K562 (cell line): Measurements from ENCODE around the gene MCM7. TPM values are rescaled to one million over a fixed set of nuclear protein-coding genes. Genes with fewer than 3 reads are reported as not detected.

Experiments used
- KDM4B ChIP-seq, 2 experiments: fragments of 450-650 bp in 1 of 2; sonication (generic) in 1 of 2; IDR thresholded peaks; 2 replicates each; pipeline ENCODE4 v1.6.1; 2016 to 2017; ENCODE audit warnings: borderline replicate concordance in 2 of 2, antibody characterized with exemption in 1 of 2, low read depth in 1 of 2, mild to moderate bottlenecking in 1 of 2
- KLF13 ChIP-seq: fragments of 450-650 bp; IDR thresholded peaks from 2 replicates; pipeline ENCODE4 v1.6.1; 2016; ENCODE audit warnings: missing genetic modification characterization, low read depth, mild to moderate bottlenecking, missing compliant biosample characterization, moderate library complexity, borderline replicate concordance
- LCOR ChIP-seq: sonication (generic); formaldehyde crosslinking; IDR thresholded peaks from 2 replicates; pipeline ENCODE4 v1.8.0; 2022; ENCODE audit warnings: mild to moderate bottlenecking, missing genetic modification reagents
- NR1H2 ChIP-seq: sonication (generic); formaldehyde crosslinking; IDR thresholded peaks from 2 replicates; pipeline ENCODE4 v1.4.0; 2020; ENCODE audit warnings: mild to moderate bottlenecking, missing genetic modification reagents
- NR2C2 ChIP-seq, 2 experiments: fragments of 200-800 bp in 1 of 2; sonication (Bioruptor generic) in 1 of 2; sonication (generic) in 1 of 2; formaldehyde crosslinking in 1 of 2; IDR thresholded peaks; 2 replicates each; pipeline versions ENCODE4 v1.6.1 to v1.8.0; 2016 to 2022; ENCODE audit warnings: mild to moderate bottlenecking in 1 of 2, missing compliant biosample characterization in 1 of 2, missing genetic modification characterization in 1 of 2, missing genetic modification reagents in 1 of 2
- POLR2A ChIP-seq: fragments of 450-650 bp; conservative IDR thresholded peaks from 2 replicates; pipeline ENCODE4 v1.6.1; 2016
- POLR2B ChIP-seq: fragments of 450-650 bp; IDR thresholded peaks from 2 replicates; pipeline ENCODE4 v1.6.1; 2018; ENCODE audit warnings: low read depth; ENCODE audit not compliant: partially characterized antibody
- PRPF4 ChIP-seq: fragments of 200-400 bp; formaldehyde crosslinking; IDR thresholded peaks from one replicate; pipeline ENCODE4 v1.6.1; 2017; ENCODE audit warnings: low read length, low read depth, mild to moderate bottlenecking; ENCODE audit not compliant: insufficient read depth, poor library complexity, severe bottlenecking
- PTRF ChIP-seq: fragments of 450-650 bp; IDR thresholded peaks from 2 replicates; pipeline ENCODE4 v1.6.1; 2016; ENCODE audit warnings: mild to moderate bottlenecking, missing genetic modification characterization, missing compliant biosample characterization
- RAD51 ChIP-seq: fragments of 450-650 bp; IDR thresholded peaks from 2 replicates; pipeline ENCODE4 v1.7.1; 2016; ENCODE audit warnings: low read depth, mild to moderate bottlenecking, borderline replicate concordance
- RBM15 ChIP-seq: fragments of 200-400 bp; formaldehyde crosslinking; IDR thresholded peaks from 2 replicates; pipeline ENCODE4 v1.6.1; 2018; ENCODE audit warnings: mild to moderate bottlenecking, low read length, moderate library complexity; ENCODE audit not compliant: insufficient read depth
- ZBTB17 ChIP-seq: fragments of 450-650 bp; formaldehyde crosslinking; IDR thresholded peaks from 2 replicates; pipeline ENCODE4 v1.4.0; 2020; ENCODE audit warnings: mild to moderate bottlenecking
- ZNF253 ChIP-seq: fragments of 250-450 bp; sonication (Bioruptor Pico); conservative IDR thresholded peaks from 2 replicates; pipeline ENCODE4 v1.6.1; 2021; ENCODE audit warnings: mild to moderate bottlenecking
- ZNF347 ChIP-seq: fragments of 450-650 bp; formaldehyde crosslinking; IDR thresholded peaks from 2 replicates; pipeline ENCODE4 v1.4.0; 2020; ENCODE audit warnings: low read depth, mild to moderate bottlenecking, moderate library complexity
- polyA plus RNA-seq, 8 experiments: library from polyadenylated mRNA; depleted of rRNA in 4 of 8; stranded (reverse) in 5 of 8; unstranded in 3 of 8; fragments of >200 nt; fragmentation: Nextera tagmentation in 2 of 8; fragmentation: Illumina TruSeq in 1 of 8; extraction: Ambion mirVana in 2 of 8; extraction: Trizol in 1 of 8; gene quantifications; 2 replicates each; pipeline versions ENCODE4 v1.2.1 to v1.2.3, GENCODE V29; 2011 to 2014; ENCODE audit warnings: inconsistent platforms in 1 of 8, missing spikeins in 1 of 8
- total RNA-seq, 7 experiments: library from RNA; depleted of rRNA in 6 of 7; stranded (reverse); fragments of >200 nt in 6 of 7; fragmentation: Illumina TruSeq in 2 of 7; extraction: Trizol in 2 of 7; gene quantifications; 2 replicates each; pipeline versions ENCODE4 v1.2.1 to v1.2.3, GENCODE V29; 2011 to 2021; ENCODE audit warnings: low replicate concordance in 1 of 7
- TF ChIP-seq, protein P1 (sequence below): fragments of 450-650 bp; IDR thresholded peaks from 2 replicates; pipeline ENCODE4 v1.6.1; 2016; ENCODE audit warnings: antibody characterized with exemption
- TF ChIP-seq, protein P2 (sequence below), 2 experiments: IDR thresholded peaks; 2 replicates each; pipeline ENCODE4 v1.6.1; 2011; ENCODE audit warnings: borderline replicate concordance in 1 of 2, control low read depth in 1 of 2, low read depth in 1 of 2, low read length in 1 of 2, mild to moderate bottlenecking in 1 of 2, mixed read lengths in 1 of 2, moderate library complexity in 1 of 2; ENCODE audit not compliant: insufficient read depth in 1 of 2, insufficient read length in 1 of 2, poor library complexity in 1 of 2, severe bottlenecking in 1 of 2; ENCODE audit errors: extremely low read depth in 1 of 2
- TF ChIP-seq, protein P3 (sequence below): fragments of 250-450 bp; sonication (Bioruptor Pico); IDR thresholded peaks from 2 replicates; pipeline ENCODE4 v1.4.0; 2020; ENCODE audit warnings: mild to moderate bottlenecking, moderate library complexity
- TF ChIP-seq, protein P4 (sequence below), 2 experiments: fragments of 450-650 bp; conservative IDR thresholded peaks; 2 replicates each; pipeline ENCODE4 v1.6.1; 2017; ENCODE audit warnings: mild to moderate bottlenecking in 2 of 2, moderate library complexity in 2 of 2

MCM7 gene
- total and polyA plus RNA-seq, 9 of the 15 experiments (the other 6 are each of a cell fraction or from before 2014, with no cell fraction given) = 329 to 856 (median 437) TPM

DNA sequence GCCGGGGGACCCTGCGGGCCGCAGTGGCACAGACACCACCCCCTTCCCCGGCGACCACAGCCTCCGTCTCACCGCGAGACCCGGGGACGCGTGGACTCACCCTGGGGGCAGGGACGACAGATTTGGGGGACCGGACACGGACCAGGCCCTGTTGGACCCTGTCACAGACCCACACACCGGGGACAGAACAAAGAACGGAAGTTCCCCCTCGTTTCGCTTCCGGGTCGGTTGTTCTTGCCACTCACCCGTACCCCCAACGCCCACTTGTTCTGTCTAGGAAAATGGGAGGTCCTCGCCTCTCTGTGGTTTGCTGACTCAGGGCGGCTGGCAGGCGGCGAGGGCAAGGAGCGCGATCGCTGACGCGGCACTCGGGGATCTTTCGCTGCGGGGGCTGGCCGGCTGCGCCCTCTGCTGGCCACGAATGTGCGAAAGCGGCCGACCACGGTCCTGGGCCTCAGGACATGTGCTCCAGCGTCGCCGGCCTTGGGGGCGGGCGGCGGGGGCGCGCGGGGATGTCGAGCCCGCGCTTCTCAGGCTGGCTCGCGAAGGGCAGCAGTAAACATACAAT lies 19.6 kb downstream of the MCM7 start, which contains the start of gene ZNF3 (continued):
- TF ChIP-seq PRPF4 (peak; percentile 34), ZNF347 (no peak), POLR2A (peak; percentile 84), LCOR (peak; percentile 90), NR1H2 (CRISPR knock-in tag) (peak; percentile 77), KDM4B (IDR thresholded peaks at IDR 0.05; ENCODE audit: borderline replicate concordance in 2 of 2, low read depth in 1 of 2) (peak in 1 of 2 experiments; percentile 97; a peak in 1 of 4 replicates), RBM15 (no peak), PTRF (tag) (no peak), RAD51 (peak; percentile 31; the same call in 1 of the 2 replicates), POLR2B (peak; percentile 85), KLF13 (peak; percentile 83; the same call in 1 of the 2 replicates), ZNF253 (CRISPR knock-in tag) (no peak), ZBTB17 (CRISPR knock-in tag) (peak; percentile 98), NR2C2 (CRISPR knock-in tag; IDR thresholded peaks at IDR 0.05) (peak; percentile 100), NR2C2 (tag; IDR thresholded peaks at IDR 0.05) (peak; percentile 100)
- TF ChIP-seq, protein P1, sequence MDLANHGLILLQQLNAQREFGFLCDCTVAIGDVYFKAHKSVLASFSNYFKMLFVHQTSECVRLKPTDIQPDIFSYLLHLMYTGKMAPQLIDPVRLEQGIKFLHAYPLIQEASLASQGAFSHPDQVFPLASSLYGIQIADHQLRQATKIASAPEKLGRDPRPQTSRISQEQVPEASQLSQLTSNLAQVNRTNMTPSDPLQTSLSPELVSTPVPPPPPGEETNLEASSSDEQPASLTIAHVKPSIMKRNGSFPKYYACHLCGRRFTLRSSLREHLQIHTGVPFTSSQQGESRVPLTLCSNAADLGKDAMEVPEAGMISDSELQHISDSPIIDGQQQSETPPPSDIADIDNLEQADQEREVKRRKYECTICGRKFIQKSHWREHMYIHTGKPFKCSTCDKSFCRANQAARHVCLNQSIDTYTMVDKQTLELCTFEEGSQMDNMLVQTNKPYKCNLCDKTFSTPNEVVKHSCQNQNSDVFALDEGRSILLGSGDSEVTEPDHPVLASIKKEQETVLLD = peak; percentile 33; the same call in 1 of the 2 replicates
- TF ChIP-seq, protein P2, sequence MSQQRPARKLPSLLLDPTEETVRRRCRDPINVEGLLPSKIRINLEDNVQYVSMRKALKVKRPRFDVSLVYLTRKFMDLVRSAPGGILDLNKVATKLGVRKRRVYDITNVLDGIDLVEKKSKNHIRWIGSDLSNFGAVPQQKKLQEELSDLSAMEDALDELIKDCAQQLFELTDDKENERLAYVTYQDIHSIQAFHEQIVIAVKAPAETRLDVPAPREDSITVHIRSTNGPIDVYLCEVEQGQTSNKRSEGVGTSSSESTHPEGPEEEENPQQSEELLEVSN (IDR thresholded peaks at IDR 0.05; ENCODE audit: borderline replicate concordance in 1 of 2, extremely low read depth in 1 of 2, insufficient read depth in 1 of 2, insufficient read length in 1 of 2, low read depth in 1 of 2, low read length in 1 of 2, poor library complexity in 1 of 2, severe bottlenecking in 1 of 2) = peak; percentile 96 to 100
- TF ChIP-seq, protein P3, sequence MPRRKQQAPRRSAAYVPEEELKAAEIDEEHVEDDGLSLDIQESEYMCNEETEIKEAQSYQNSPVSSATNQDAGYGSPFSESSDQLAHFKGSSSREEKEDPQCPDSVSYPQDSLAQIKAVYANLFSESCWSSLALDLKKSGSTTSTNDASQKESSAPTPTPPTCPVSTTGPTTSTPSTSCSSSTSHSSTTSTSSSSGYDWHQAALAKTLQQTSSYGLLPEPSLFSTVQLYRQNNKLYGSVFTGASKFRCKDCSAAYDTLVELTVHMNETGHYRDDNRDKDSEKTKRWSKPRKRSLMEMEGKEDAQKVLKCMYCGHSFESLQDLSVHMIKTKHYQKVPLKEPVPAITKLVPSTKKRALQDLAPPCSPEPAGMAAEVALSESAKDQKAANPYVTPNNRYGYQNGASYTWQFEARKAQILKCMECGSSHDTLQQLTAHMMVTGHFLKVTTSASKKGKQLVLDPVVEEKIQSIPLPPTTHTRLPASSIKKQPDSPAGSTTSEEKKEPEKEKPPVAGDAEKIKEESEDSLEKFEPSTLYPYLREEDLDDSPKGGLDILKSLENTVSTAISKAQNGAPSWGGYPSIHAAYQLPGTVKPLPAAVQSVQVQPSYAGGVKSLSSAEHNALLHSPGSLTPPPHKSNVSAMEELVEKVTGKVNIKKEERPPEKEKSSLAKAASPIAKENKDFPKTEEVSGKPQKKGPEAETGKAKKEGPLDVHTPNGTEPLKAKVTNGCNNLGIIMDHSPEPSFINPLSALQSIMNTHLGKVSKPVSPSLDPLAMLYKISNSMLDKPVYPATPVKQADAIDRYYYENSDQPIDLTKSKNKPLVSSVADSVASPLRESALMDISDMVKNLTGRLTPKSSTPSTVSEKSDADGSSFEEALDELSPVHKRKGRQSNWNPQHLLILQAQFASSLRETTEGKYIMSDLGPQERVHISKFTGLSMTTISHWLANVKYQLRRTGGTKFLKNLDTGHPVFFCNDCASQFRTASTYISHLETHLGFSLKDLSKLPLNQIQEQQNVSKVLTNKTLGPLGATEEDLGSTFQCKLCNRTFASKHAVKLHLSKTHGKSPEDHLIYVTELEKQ (CRISPR knock-in tag) = no peak
- TF ChIP-seq, protein P4, sequence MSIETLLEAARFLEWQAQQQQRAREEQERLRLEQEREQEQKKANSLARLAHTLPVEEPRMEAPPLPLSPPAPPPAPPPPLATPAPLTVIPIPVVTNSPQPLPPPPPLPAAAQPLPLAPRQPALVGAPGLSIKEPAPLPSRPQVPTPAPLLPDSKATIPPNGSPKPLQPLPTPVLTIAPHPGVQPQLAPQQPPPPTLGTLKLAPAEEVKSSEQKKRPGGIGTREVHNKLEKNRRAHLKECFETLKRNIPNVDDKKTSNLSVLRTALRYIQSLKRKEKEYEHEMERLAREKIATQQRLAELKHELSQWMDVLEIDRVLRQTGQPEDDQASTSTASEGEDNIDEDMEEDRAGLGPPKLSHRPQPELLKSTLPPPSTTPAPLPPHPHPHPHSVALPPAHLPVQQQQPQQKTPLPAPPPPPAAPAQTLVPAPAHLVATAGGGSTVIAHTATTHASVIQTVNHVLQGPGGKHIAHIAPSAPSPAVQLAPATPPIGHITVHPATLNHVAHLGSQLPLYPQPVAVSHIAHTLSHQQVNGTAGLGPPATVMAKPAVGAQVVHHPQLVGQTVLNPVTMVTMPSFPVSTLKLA (conservative IDR thresholded peaks at IDR 0.05) = peak; percentile 94 to 98
